GM10847 (cell line): ENCODE data around the gene AGBL1.

ENCODE experiments used
- POLR2A ChIP-seq: IDR thresholded peaks from 2 replicates; pipeline ENCODE4 v1.6.1; 2011; ENCODE audit not compliant: insufficient read length; ENCODE audit errors: extremely low read depth

Gene AGBL1

DNA sequence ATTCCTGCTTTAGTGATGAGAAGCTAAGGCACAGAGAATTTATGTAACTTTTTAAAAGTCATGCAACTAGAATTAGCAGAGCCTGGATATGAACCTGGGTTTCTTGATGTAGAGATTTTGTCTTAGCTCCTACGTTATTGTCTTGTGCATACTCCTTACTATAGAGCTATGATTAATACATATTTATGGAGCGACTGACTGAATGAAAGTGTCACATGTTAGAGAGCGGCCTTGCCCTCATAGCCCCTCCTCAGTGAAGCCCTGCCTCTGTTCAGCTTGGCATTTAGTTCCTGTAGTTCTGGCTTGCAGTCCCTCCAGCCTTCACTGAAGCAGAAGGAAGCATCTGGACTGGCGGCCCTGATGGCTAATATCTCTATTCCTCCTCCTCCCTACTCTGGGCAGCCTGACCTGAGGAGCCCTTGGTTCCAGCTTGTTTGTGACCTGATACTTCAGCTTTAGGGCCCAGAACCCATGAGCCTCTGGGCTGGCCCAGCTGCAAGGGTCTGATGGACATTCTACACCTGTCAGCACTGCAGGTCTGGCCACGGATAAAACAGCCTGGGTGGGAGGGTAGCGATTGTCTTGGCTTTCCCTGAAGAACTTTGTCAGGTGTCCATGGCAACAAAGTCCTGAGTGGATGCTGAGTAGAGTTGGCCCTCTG is 13.4 kb upstream of the AGBL1 start:
- no peak for TF ChIP-seq POLR2A

DNA sequence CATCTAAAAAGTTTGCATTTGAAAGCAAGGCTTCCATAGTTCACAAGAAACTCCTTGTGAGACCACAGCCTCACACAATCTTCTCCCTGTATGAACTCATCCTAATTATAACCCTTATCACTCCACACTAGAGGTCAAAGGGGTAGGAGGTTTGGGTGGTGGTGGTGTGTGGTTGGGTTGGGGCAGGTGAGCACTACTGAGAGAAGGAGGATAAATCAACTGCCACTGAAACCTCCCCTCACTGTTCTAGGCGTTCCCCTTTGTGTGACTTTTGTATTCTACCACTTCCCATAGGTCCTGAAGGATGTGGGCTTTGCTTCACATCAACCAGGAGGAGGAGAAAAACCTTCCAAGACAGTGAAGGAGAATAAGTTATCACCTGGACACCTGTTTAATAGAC is 6.4 kb upstream of the AGBL1 start:
- TF ChIP-seq POLR2A = no peak

DNA sequence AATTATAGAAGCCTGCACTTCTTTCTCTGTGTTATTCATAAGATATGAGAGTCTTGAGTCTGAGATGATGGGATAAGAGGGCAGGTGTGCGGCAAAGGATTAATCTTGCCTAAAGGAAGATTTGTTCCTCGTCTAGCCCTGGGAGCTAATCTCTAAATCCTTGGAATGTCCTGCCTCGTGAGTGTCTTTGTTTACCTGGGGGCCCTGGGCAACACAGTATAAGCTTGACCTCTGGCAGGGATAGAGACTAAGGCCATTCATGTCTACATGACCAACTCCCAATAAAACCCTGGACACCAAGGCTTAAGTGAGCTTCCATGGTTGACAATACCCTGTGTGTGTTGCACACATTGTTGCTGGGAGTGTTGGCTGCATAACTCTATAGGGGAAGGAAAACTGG is 3.2 kb upstream of the AGBL1 start:
- TF ChIP-seq POLR2A = no peak

DNA sequence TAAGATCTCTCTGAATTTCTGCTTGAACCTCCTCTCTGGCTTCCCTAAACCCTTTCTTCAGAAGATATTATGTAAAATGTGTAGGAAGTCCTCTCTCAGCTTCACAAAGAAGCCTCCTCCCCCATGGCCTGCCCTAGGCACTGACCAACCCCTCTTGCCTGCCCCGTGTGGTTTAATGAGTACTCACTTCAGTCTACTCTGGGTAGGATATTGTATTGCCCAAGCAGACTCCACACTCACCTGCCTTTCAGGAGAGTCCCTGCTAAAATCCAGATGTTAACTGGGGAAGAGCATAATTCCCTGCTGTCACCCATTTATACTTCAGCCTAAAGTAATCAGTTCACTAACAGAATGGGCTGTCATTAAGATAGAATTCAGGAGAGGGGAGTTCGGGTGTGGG is 2.6 kb upstream of the AGBL1 start:
- no peak for TF ChIP-seq POLR2A

DNA sequence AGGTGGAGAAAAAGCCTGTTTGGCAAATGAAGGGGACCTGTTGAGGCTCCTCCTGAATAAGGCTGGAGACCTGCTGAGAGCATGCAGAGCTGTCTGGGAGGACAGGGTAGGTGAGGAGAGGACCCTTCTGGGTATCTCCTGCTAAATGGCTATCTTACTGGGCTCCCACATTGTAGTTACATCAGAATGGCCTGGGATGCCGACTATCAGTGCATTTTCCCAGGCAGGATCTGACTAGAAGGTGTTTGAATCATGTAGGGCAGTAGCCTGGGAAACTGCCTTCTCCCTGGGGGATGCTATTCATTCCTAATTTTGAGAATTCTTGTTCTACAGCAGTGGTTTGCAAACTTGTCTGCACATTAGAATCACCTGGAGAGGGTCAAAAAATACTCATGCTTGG is 631 bp downstream of the AGBL1 start:
- TF ChIP-seq POLR2A = no peak

DNA sequence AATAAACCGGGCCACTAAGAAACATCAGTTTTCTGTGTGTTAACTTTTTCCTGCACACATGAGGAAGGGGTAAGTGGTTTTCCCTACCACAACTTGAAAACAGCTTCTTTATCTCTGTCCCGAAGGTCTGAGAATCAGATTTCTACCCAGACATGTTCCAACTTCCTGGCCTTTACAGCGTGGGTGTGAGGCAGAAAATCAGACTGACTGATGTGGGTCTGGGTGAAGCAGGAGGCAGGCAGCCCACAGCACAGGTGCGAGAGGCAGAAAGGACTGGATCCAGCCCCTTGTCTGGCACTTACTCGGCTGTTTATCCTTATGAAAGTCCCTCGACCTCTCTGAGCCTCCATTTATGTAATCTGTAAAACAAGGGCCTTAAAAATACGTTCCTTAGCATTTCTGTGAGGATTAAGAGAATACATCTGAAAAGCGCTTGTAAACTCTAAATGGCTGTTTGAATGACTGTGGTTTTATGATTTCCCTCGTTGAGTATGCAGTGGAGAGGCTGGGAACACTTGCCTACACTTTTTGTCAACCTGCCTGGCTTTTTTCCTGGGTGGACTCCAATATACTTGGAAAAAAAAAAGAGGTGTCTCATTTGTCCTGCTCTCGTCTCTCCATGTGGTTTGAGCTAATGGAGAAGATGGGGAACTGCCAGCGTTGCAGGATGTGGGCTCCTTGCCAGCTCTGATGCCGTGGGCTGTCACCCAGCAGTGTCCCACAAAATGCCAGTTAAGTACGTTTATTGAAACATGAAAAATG is 3.1 kb downstream of the AGBL1 start:
- no peak for TF ChIP-seq POLR2A

DNA sequence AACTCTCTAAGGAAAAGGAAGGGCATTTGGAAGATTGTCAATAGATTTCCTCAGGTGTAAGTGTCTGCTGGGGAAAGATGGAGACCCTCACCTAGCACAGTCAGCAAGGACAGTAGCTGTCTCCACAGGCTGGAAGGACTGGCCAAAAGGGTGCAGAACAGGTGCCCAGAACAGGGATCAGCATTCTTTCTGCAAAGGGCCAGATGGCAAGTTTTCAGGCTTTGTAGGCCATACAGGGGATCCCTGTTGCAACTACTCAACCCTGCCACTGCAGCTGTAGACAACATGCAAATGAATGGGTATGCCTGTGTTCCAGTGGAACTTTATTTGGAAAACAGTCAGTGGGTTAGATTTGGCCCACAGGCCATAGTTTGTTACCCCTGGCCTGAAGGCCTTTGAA is 8.1 kb downstream of the AGBL1 start:
- no peak for TF ChIP-seq POLR2A

DNA sequence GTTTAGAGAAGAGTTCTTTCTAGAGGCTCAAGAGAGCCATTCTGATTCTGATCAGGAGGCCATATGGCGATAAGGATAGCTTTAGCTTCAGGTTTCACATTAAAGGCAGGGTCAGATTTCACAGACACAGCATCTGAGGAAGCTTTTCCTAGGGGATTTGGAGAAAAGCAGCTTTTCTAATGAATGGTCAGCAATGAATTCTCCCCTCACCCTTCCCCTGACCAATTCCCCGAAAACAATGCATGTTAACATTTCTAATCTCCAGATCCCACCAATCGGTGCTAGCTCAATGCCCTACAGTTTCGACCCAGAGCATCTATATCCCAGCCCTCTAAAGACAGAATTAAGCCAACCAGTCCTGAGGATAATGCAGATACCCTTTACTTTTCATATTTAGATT is 9.8 kb downstream of the AGBL1 start:
- TF ChIP-seq POLR2A = no peak

DNA sequence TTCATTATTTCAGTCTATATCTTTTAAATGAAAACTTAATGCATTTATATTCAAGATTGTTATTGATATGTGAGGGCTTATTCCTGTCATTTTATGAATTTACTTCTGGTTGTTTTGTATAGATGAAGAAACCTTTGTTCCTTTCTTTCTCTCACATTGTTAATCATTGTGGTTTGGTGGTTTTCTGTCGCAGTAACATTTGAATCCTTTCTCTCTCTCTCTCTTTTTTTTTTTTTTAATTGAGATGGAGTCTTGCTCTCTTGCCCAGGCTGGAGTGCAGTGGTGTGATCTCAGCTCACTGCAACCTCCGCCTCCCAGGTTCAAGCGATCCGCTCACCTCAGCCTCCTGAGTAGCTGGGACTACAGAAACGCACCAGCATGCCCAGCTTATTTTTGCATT is 22.1 kb downstream of the AGBL1 start:
- no peak for TF ChIP-seq POLR2A

DNA sequence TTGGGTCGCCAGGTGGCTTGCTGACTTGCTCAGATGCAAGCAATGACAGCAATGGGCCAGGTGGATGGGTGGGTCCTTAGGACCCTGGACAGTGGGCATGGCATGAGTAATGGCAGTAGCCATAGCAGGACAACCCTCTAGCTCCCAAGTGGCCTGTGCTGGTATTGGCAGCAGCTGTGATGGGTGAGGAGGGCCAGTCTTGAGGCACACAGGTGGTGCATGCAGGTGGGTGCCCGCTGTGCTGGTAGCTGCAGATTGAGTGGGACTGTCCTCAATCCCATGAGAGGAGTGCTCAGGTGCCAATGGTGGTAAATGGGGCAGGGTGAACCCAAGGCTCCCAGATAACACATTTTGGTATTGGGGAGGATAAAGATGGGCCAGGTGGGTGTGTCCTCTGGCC is 24.2 kb downstream of the AGBL1 start:
- no peak for TF ChIP-seq POLR2A

DNA sequence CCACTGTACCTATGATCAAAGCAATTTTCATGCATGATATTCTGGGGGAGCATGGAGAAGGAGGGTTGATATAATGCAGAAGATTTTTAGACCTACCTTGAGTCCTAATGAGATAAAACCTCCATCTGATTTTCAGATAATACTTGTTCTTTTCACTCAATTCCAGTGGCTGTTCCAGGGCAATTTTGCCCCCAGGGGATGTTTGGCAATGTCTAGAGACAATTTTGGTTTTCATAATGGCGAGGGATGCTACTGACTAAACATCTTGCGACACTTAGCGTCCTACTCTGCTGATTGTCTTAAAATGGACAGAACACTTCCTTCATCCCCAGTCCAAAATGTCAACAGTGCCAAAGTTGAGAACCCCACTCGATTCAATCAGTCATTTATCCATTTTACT is 26.6 kb downstream of the AGBL1 start:
- TF ChIP-seq POLR2A = no peak

DNA sequence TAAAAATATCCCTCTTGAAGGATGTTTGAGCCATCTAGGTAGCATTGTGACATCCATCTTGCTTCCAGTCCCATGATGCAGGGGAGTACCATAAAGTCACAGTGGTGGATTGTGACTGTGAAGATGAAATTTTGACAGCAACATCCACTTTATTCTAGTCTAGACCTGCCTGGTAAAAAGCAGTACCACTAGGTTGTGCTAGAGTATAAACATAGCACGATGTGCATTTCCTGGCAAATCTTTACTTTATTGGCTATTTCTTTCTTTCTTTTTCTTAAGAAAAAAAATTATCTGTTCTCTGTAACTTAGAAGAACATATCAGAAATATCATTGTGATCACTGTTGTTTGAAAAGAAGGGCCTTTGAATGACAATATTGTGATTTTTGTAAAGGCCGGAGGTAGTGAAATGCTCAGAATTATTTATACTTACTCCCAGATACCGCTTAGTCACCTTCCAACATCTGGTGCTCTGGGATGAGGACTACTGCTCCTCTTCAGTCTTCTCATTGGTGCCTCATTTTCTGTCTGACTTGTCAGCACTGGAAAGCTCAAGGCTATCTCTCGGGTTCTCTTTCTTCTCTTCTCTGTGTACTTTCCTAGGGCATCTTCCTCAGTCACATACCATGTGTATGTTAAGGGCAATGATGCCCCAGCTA is 35.6 kb downstream of the AGBL1 start:
- no peak for TF ChIP-seq POLR2A

DNA sequence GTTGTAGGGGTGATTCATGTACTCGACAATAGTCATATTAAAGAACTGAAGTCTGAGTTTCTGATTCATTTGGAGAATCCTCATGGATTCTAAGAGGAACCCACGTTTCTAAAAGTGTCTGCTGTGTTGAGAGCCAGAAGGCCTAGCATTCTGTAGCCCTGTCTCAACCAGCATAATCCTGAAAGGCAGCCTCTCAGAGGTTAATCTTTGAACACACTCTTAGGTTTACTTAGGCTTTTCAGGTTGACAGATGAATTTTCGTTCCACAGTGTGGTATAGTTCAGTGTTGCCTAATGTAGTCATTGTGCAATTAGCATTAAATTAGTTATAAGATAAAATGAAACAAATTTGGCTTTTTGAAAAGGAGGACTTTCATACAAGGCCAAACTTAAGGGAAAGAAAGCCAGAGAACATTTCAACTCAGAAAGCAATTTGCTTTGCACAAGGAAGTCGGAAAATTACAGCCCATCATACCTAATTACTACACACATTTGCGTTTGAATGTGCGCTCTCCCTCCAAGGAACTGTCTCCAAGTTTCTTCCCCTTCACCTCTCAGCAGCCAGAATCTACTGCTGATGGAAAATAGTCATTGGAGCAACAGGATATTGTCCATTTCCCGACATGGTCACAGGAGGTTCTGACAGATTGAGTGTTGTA is 42.0 kb downstream of the AGBL1 start:
- TF ChIP-seq POLR2A = no peak

DNA sequence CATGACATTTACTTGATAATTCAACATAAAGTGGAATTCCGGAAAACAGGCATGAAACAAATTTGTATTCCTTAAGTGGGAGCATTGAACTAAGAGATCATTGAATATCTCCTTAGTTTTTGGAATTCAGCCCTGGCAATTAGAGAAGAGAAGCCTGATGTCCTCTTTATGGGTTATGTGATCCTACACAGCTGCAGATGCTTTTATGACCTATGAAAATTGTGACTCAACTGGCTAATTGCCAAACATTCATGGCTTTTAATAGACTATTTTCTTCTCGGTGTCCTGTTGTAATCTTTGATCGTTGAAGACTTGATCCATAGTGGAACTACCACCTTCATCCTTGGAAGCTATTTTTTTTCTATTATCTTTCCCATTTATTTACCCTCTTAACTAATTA is 46.1 kb downstream of the AGBL1 start:
- TF ChIP-seq POLR2A = no peak

DNA sequence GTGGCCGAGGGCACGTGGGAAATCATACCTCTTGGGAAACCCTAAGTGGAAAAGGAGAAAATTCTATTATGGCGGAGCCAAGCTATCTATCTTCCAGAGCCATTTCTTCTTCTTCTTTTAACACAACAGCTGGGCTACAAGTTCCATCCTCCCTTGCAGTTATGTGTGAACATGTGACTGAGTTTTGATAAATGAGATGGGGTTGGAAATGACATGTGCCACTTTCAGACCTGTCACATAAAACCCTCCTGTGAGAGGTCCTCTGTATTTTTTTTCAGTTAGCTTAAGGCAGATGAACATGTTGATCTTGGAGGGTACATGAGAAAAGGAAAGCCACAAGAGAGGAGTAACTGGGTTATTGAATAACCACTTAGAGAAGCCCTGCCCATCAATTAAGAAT is 47.9 kb downstream of the AGBL1 start:
- TF ChIP-seq POLR2A = no peak

DNA sequence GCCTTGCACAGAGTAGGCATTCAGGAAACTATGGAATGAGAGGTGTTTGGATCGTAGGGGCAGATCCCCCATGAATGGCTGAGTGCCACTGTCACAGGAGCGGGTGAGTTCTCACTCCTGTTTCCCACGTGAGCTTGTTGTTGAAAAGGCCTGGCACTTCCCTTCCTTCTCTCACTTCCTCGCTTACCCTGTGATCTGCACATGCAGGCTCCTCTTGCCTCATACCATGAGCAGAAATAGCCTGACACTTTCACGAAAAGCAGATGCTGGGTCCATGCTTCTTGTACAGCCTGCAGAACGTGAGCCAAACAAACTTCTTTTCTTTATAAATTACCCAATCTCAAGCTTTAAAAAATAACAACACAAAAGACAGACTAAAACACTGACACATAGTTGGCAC is 55.4 kb downstream of the AGBL1 start:
- TF ChIP-seq POLR2A = no peak
